Suprapubic skin (tissue), 4 donors: ENCODE data around the gene ERCC5. TPM values are rescaled to one million over a fixed set of nuclear protein-coding genes. Genes with fewer than 3 reads are reported as not detected.

Source experiments
- DNase-seq, 2 donors: peaks; one replicate each; pipeline ENCODE4 v3.0.0-alpha.2; 2019; ENCODE audit warnings: low spot score in 2 of 2
- H3K27ac ChIP-seq: fragments of 200-600 bp; sonication (generic); one replicate; pipeline ENCODE4 v1.5.1; 2019
- H3K27me3 ChIP-seq: fragments of 200-600 bp; sonication (generic); one replicate; pipeline ENCODE4 v1.5.1; 2019
- H3K36me3 ChIP-seq: fragments of 200-600 bp; sonication (generic); one replicate; pipeline ENCODE4 v1.5.1; 2019
- H3K4me1 ChIP-seq: fragments of 200-600 bp; sonication (generic); one replicate; pipeline ENCODE4 v1.5.1; 2019
- H3K4me3 ChIP-seq: fragments of 200-600 bp; sonication (generic); one replicate; pipeline ENCODE4 v1.5.1; 2019; ENCODE audit warnings: mild to moderate bottlenecking
- H3K9me3 ChIP-seq: fragments of 200-600 bp; sonication (generic); one replicate; pipeline ENCODE4 v1.5.1; 2019
- CTCF ChIP-seq, 2 donors: fragments of 200-600 bp in 1 of 2; fragments of 450-650 bp in 1 of 2; sonication (generic) in 1 of 2; IDR thresholded peaks; one replicate each; pipeline ENCODE4 v1.5.1; 2016 to 2019; ENCODE audit warnings: antibody characterized with exemption in 2 of 2, mild to moderate bottlenecking in 1 of 2, moderate library complexity in 1 of 2
- EP300 ChIP-seq: sonication (generic); formaldehyde crosslinking; IDR thresholded peaks from one replicate; pipeline ENCODE4 v1.6.1; 2017; ENCODE audit warnings: antibody characterized with exemption
- POLR2A ChIP-seq, 2 donors: fragments of 450-650 bp; IDR thresholded peaks; one replicate each; pipeline ENCODE4 v1.6.1; 2017; ENCODE audit warnings: antibody characterized with exemption in 2 of 2, mild to moderate bottlenecking in 2 of 2, moderate library complexity in 2 of 2
- POLR2AphosphoS5 ChIP-seq, 3 donors: sonication (generic); formaldehyde crosslinking; IDR thresholded peaks; one replicate each; pipeline ENCODE4 v1.6.1; 2017; ENCODE audit warnings: antibody characterized with exemption in 3 of 3
- WGBS: methylation state at CpG from one replicate; pipeline ENCODE4 v1.1.5; 2018; 5-methylcytosine and 5-hydroxymethylcytosine counted together
- total RNA-seq, 4 donors: library from RNA; depleted of rRNA; stranded (reverse); fragments of >200 nt; gene quantifications; one replicate each; pipeline ENCODE4 v1.1.0, GENCODE V29; 2016

The ERCC5 gene
- total RNA-seq = 100 to 1,000 TPM in 1 of 4 donors, 10 to 100 TPM in 3; 31.6 to 144 (median 52.2) TPM

GRCh38 chr13:102845630-102846260 is at the start of gene ERCC5:
ERCC5 (plus strand) TSS chr13:102846032; CDS start chr13:102846267, 235 bp downstream.
- H3K9me3 ChIP-seq = no peaks in the 10 kb centered on the region
- H3K36me3 ChIP-seq = peaks cover 3% of the 10 kb centered on the region
- DNase-seq = peak; percentile 96 to 97
- no peak for TF ChIP-seq EP300
- no peak for TF ChIP-seq CTCF (IDR thresholded peaks at IDR 0.05)
- TF ChIP-seq POLR2AphosphoS5 (IDR thresholded peaks at IDR 0.05) = peak; percentile 58 to 99 (median 94)
- peak; percentile 35 to 71 for TF ChIP-seq POLR2A (IDR thresholded peaks at IDR 0.05)
- H3K27me3 ChIP-seq = no peaks in the 10 kb centered on the region
- under 1% methylated on average over 31 of the region's 49 CpGs for WGBS
- peak within 1 kb of the TSS; percentile 93 for H3K4me3 ChIP-seq
- H3K27ac ChIP-seq = peak within 1 kb of the TSS; percentile 97
- H3K4me1 ChIP-seq = peaks cover 27% of the 10 kb centered on the region

DNA sequence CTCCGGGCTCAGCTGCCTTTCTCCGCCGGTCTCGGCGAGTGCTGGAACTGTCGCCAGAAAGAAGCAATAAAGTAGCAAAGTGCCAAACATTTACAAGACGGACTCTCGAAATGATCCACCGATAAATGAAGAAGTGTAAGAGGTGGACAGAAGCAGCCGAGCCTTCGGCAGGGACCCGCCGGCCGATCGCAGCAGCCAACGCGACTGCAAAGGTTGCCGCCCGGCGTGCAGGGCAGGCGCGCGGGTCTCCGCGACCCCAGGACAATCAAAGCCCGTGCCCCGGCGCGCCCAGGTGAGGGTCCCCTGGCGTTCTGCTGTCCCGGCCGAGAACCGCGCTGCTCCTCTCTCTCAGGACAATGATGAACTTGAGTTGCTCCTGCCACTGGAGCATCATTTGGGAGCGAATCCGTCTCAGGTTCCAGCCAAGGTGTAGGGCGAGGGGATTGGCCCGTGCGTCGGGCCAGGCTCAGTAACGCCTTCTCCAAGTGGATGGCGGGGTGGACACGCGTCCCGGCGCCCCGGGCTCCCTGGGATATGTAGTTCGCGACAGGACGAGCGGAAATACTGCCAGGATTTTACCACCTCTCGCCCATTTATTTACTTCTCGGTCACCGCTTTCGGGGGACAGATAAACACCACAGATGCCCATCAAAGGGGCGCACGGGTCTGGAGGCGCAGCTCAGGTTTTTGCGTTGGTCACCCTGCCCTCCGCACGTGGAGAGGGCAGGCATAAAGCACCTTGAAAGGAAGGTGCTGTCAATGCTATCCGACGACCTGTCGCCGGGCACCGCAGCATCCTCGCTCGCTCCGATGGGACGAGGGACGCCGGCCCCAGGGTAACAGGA is 47.0 kb upstream of the ERCC5 start, which contains the start of the genes BIVM and POGLUT2:
Gene BIVM, plus strand, starts transcription at position 539 of the 845 bp plus-strand sequence. CDS start 8,149 bp downstream, outside the sequence.
Gene POGLUT2, minus strand, starts transcription at position 396 of the 845 bp plus-strand sequence. Its CDS starts 306 bp downstream, at position 90.
- Histone ChIP-seq H3K4me1 (peaks cover 28% of the 10 kb centered on the region), H3K9me3 (no peaks in the 10 kb centered on the region), H3K27ac (peak within 1 kb of the TSS; percentile 75), H3K27me3 (no peaks in the 10 kb centered on the region), H3K4me3 (peak within 1 kb of the TSS; percentile 84), H3K36me3 (no peaks in the 10 kb centered on the region)
- peak; percentile 94 to 95 for DNase-seq
- TF ChIP-seq POLR2A (IDR thresholded peaks at IDR 0.05) (no peak), POLR2AphosphoS5 (IDR thresholded peaks at IDR 0.05) (peak in 1 of 3 donors; percentile 23)
- under 1% methylated on average over 35 of the region's 72 CpGs for WGBS

- H3K9me3 ChIP-seq = no peaks in the 10 kb centered on the region
- no peaks in the 10 kb centered on the region for H3K27me3 ChIP-seq
- peak in 1 of 2 donors; percentile 67 for DNase-seq
- peak overlapping the region; percentile 75 for H3K27ac ChIP-seq
- H3K4me1 ChIP-seq = peaks cover 28% of the 10 kb centered on the region
- H3K36me3 ChIP-seq = no peaks in the 10 kb centered on the region
- TF ChIP-seq CTCF (IDR thresholded peaks at IDR 0.05) = no peak
- peak overlapping the region; percentile 84 for H3K4me3 ChIP-seq
- WGBS = under 1% methylated on average over 28 of the region's 69 CpGs
Measured at GRCh38 chr13:102799426-102800144, 46.2 kb upstream of the ERCC5 start.

- DNase-seq = peak; percentile 90
- no peaks in the 10 kb centered on the region for H3K36me3 ChIP-seq
- H3K27ac ChIP-seq = peak overlapping the region; percentile 75
- peaks cover 28% of the 10 kb centered on the region for H3K4me1 ChIP-seq
- H3K27me3 ChIP-seq = no peaks in the 10 kb centered on the region
- WGBS = 6% methylated on average over 34 of the region's 81 CpGs
- peak in 1 of 2 donors; percentile 78 for TF ChIP-seq CTCF (IDR thresholded peaks at IDR 0.05)
- no peak for TF ChIP-seq EP300
- no peak for TF ChIP-seq POLR2AphosphoS5 (IDR thresholded peaks at IDR 0.05)
- no peak for TF ChIP-seq POLR2A (IDR thresholded peaks at IDR 0.05)
- H3K9me3 ChIP-seq = no peaks in the 10 kb centered on the region
- H3K4me3 ChIP-seq = peak overlapping the region; percentile 84
Measured at GRCh38 chr13:102800145-102801041, 45.4 kb upstream of the ERCC5 start.

DNA sequence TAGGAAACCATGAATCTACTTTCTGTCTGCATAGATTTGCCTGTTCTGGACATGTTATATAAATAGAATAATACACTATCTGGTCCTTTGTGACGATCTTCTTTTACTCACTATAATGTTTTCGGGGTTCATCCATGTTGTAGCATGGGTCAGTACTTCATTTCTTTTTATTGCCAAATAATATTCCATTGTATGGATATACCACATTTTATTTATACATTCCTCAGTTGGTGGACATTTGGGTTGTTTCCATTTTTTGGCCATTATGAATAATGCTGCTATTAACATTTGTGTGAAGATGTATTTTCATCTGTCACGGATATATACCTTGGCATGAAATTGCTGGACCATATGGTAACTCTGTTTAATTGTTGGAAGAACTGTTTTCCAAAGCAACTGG is 40.2 kb upstream of the ERCC5 start:
- H3K9me3 ChIP-seq = no peaks in the 10 kb centered on the region
- peaks cover 1% of the 10 kb centered on the region for H3K36me3 ChIP-seq
- no peak overlapping the region for H3K27ac ChIP-seq
- H3K4me1 ChIP-seq = peaks cover 15% of the 10 kb centered on the region
- DNase-seq = no peak
- no peak for TF ChIP-seq CTCF (IDR thresholded peaks at IDR 0.05)
- H3K27me3 ChIP-seq = no peaks in the 10 kb centered on the region
- WGBS = 99% methylated on average over 3 of the region's 3 CpGs
- no peak overlapping the region for H3K4me3 ChIP-seq
